HG03060 (cell line): ENCODE measurements around the gene HNRNPU.

Source experiments
- ATAC-seq: cut with Tn5 transposase; IDR thresholded peaks from one replicate; pipeline ENCODE4 v1.9.1; 2021; ENCODE audit warnings: low read depth, moderate number of reproducible peaks; ENCODE audit not compliant: unreplicated experiment

Gene HNRNPU

DNA sequence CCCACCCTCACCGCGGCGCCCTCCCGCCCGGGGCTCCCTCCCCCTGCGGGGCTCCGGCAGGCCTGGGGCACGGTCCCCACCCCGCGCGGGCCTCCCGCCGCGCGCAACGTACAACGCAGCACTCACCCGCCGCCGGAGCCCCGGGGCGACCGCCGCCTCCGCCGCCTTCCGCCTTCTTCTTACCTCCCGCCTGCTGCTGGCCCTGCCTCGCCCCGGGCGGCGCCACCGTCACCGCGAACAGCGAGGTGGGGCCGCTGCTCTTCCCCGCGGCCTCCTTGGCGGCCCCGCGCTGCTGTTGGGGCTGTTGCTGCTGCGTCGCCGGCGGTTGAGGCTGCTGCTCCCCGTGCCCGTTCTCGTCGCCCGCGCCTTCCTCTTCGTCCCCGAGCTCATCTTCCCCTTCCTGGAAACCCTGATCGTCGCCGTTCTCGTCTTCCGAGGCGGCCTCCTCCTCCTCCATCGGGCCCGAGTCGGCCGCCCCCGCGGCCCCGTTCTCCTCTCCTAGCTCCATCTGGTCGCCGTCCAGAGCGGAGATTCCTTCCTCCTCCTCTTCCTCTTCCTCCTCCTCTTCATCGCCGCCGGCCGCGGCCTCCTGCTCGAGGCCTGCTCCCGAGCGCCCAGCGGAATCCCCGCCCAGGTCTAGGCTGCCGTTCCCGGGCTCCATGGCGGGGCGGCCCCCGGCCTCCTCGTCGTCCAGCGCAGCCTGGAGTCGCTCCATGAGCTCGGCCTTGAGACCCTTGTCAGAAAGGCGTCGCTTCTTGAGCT is 671 bp downstream of the HNRNPU start:
- no peak for ATAC-seq

- no peak for ATAC-seq
These were observed 1.4 kb downstream of the HNRNPU start for GRCh38 chr1:244862699-244863490.

GRCh38 chr1:244862354-244862698 is 2.0 kb downstream of the HNRNPU start:
- no peak for ATAC-seq

- no peak for ATAC-seq
These were observed 2.7 kb downstream of the HNRNPU start for GRCh38 chr1:244861683-244862082.

DNA sequence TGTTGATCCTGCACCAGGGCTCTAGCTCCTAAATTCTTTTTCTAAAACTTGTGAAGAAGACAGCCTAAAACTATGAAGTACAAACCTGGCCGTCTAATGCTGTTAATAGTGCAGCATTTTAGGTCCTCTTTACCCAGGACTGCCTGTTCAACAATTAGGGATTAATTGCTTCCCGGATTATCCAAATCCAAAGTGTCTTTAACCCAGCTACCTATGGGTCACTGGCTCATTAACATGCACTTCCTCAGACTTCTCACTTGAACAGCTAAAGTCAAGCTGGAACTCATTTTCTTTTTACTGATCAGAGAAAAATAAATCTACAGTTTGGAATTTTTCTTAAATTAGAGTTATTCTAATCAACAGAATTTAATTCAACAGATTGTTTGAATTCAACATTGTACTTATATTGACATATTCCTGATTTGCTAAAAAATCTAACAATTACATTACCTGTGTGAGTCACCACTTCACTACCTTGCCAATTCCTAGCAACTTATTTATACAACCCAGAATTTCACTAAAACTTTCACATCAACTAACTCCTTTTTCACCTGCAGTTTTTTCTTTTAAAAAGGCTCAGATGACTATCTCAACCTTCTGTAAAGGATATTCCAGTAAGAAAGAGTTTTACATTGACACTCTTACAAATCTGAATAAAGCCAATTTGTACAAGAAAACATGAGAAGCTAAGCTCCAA is 3.3 kb downstream of the HNRNPU start:
- ATAC-seq, result no peak

DNA sequence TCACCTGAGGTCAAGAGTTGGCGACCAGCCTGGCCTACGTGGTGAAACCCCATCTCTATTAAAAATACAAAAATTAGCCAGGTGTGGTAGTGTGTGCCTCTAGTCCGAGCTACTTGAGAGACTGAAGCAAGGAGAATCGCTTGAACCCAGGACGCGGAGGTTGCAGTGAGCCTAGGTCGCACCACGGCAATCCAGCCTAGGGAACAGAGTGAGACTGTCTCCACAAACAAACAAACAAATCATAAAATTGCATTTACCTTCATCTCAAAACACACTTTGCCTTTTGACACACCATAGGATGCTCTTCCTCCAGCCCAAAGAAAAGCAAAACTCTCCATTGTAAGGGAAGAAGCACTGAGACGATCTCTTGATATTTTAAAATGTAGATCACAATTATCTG is 4.3 kb downstream of the HNRNPU start:
- no peak for ATAC-seq

- ATAC-seq, result no peak
These were observed 6.0 kb downstream of the HNRNPU start for GRCh38 chr1:244858357-244858756.

DNA sequence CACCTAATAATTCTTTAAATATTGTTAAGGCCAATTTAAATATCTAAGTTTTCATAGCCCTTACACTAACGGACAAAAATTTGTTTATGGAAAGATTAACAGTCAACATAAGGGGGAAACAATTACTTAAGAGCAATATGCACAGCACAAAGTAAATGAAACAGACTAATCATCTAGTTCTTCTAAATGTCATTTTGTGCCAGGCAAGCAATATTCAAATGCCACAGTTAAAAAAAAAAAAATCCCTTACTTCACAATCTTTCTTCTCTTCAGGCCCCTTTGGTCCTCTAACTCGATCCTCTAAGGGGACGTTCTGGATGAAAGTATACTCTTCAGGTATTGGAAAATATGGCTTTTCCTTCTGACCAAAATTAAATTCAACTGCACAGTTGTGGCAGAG is 6.6 kb downstream of the HNRNPU start:
- no peak for ATAC-seq

GRCh38 chr1:244854865-244855578 is 9.3 kb downstream of the HNRNPU start:
- no peak for ATAC-seq

DNA sequence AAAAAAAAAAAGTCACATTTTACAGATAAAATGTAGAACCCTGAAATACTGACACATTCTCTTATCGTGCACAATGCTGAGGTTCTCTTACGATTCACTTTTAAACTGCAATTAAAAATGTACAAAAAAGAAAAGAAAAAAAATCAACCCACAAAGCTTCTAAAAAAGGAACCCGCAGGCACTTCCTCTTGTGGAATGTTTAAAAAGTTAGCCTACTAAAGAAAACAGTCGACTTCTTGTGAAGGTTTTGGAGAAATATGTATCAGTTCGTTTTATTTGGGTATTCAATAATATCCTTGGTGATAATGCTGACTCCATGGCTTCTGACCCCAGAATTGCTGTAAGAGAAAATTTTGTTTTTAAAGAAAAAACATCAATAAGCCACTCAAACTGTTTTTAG is 10.2 kb downstream of the HNRNPU start:
- ATAC-seq, result no peak

- ATAC-seq, result no peak
These were observed 11.6 kb downstream of the HNRNPU start for GRCh38 chr1:244852694-244853093.

GRCh38 chr1:244851546-244852231 is 12.7 kb downstream of the HNRNPU start:
- no peak for ATAC-seq

GRCh38 chr1:244850896-244851295 is 13.4 kb downstream of the HNRNPU start:
- no peak for ATAC-seq

DNA sequence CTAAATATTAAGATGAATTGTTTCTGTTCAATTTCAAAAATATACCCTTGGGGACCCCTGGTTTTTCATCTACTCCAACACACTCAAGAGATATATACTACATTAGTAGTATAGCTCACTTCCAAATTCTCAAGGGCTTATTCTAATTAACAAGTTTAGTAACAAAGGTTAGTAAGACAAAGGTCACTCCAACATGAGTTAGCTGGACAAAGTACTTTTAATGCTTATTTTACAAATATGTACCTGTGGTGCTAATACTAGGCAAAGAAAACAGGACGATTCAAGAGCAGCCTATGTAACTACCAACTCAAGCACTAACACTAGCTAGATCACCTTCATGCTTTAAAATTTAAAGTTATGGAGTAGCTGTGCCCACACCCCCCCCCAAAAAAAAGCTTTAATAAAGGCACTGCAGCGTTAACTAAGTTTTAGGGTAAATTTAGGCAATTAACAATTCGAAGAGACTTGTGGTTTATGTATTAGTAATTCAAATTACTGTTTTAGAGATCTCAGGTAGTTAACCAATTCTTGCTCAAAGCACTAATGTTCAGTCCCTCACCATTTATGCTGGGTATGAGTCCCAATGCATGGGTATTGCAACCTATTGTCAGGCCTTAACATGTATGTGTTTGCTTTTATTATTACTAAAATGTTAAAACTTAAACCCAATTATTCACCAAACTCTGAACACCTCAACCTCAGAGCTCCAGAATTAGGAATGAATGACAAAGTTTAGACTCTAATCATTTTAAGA is 14.1 kb downstream of the HNRNPU start:
- no peak for ATAC-seq

DNA sequence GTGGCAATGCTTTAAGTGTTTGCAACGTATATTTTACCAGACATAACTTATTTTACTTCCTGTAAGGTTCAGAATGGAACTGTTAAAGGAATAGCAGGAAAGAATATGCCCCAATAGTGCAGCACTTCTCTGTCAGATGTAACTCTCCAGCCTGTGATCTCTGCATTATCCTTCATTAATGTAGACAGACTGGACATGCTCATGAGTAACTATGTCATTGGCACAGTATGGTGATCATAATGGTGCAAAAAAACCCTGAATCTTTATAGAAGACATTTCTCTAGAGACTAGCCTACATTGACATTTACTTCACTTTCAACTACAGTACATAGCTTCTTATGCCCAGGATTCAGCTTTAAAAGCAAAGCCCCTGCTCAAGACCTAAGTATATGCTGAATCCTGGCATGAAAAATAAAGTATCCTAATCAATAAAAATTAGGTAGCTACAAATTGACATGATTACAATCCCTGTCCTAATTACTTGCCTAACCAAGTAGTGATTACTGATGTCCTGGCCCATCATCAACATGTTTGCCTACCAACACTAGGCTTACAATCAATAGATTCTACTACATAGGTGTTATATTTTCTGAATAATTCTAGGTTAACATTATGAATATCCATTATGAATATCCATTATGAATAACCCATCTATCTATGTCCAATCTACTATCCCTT is 15.0 kb downstream of the HNRNPU start:
- no peak for ATAC-seq

DNA sequence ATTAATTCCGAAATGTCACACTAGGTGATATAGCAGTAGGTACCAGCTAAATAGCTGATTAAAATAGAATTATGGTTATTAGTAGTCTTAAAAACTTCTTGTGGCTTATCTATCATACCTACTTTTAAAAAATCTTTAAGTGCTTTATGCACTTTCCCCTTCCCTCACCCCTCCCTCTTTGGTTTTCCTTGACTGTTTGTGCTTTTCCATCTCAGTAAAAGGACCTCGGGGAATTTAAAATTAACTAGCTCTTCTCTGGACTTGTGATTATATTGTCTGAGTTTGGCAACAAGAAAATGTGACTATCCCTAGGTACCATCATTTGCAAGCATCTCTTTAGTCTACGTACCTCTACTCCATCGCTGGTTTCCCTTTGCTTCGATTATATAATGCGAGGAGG is 17.7 kb downstream of the HNRNPU start:
- no peak for ATAC-seq

DNA sequence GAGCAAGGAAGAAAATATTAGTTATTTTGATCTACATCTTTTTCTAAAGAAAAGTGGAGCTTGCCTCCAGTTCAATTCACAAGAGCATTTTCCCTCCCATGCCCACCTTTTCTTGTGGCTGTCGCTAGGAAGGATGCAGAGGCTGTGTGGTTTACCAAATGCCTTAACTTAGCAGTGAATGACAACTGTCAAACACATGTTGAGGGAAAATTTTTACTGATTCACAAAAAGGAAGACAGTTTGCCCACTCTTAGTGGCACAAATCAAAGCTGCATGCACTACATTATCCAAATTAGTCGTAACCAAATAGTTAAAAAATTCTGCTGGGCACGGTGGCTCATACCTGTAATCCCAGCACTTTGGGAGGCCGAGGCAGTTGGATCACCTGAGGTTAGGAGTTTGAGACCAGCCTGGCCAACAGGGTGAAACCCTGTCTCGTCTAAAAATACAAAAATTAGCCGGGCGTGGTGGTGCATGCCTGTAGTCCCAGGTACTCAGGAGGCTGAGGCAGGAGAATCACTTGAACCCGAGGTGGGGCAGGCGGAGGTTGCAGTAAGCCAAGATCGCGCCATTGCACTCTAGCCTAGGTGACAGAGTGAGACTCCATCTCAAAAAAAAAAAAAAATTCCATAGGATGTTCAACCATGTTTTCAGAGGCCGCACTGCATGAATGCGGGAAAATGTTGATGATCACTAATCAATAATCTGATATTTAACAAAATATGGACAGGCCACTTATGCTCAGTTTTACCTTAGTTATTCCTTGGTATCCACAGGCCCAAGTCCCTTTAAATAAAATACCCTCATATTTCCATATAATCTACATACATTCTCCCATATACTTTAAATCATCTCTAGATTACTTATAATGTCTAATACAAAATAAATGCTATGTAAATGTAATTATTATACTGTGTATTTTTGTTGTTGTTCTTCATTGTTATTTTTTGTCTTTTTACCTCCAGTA is 19.9 kb downstream of the HNRNPU start:
- no peak for ATAC-seq
